Calu3 (cell line): ENCODE results near the gene GYG1. TPM values are rescaled to one million over a fixed set of nuclear protein-coding genes. Genes with fewer than 3 reads are reported as not detected.
A peak's percentile ranks its signal among the peaks of the same experiment; 100 is the strongest.

Experiments used
- BruUV-seq: library from RNA; stranded (reverse); fragments of 400-500 nt; replicated peaks from 2 replicates; lab custom pipeline; 2021; lab: Mats Ljungman, UMichigan
- CTCF ChIA-PET: fragments of 300-600 bp; sonication (Branson Sonifier 250); formaldehyde crosslinking; loops from one replicate; lab custom pipeline; 2022; ENCODE audit warnings: antibody characterized with exemption; lab: Charles Lee
- DNase-seq: peaks from one replicate; pipeline ENCODE4 v3.0.0; 2022
- H3K27ac Mint-ChIP-seq: one replicate; pipeline ENCODE4 v1.8.0; 2022; ENCODE audit warnings: mixed read lengths; ENCODE audit not compliant: unreplicated experiment
- H3K27me3 Mint-ChIP-seq: one replicate; pipeline ENCODE4 v1.8.0; 2022; ENCODE audit warnings: mixed read lengths; ENCODE audit not compliant: unreplicated experiment
- H3K36me3 Mint-ChIP-seq: one replicate; pipeline ENCODE4 v1.8.0; 2022; ENCODE audit warnings: mild to moderate bottlenecking, moderate library complexity, mixed read lengths; ENCODE audit not compliant: insufficient read depth, unreplicated experiment
- H3K4me1 Mint-ChIP-seq: one replicate; pipeline ENCODE4 v1.8.0; 2022; ENCODE audit warnings: mild to moderate bottlenecking, low read depth, mixed read lengths; ENCODE audit not compliant: unreplicated experiment
- H3K4me3 Mint-ChIP-seq: one replicate; pipeline ENCODE4 v1.8.0; 2022; ENCODE audit warnings: mild to moderate bottlenecking, low read depth, moderate library complexity, mixed read lengths; ENCODE audit not compliant: unreplicated experiment
- H3K9me3 Mint-ChIP-seq: one replicate; pipeline ENCODE4 v1.8.0; 2022; ENCODE audit warnings: low read depth, mixed read lengths; ENCODE audit not compliant: unreplicated experiment
- CTCF ChIP-seq: fragments of 200-600 bp; IDR thresholded peaks from one replicate; pipeline ENCODE4 v1.8.0; 2022; ENCODE audit warnings: antibody characterized with exemption; ENCODE audit not compliant: unreplicated experiment
- intact Hi-C: fragments of 100-400 bp; cut with micrococcal nuclease; formaldehyde crosslinking; loops from one replicate; pipeline ENCODE4 v1.10.0; 2022; ENCODE audit not compliant: unreplicated experiment
- total RNA-seq: library from RNA; stranded (reverse); gene quantifications from 2 replicates; pipeline ENCODE4 v1.2.3, GENCODE V29; 2022

The GYG1 gene
- total RNA-seq, 1 experiment from 2014 or later: 49.2 TPM

- Mint-ChIP-seq H3K4me3 (no peak overlapping the region), H3K27me3 (no peaks in the 10 kb centered on the region), H3K27ac (no peak overlapping the region), H3K4me1 (no peaks in the 10 kb centered on the region), H3K9me3 (no peaks in the 10 kb centered on the region), H3K36me3 (peaks cover 5% of the 10 kb centered on the region)
- intact Hi-C loops: no loop called here
- no peak for TF ChIP-seq CTCF
- BruUV-seq: no TSS peak
- peak; percentile 14 for DNase-seq
- CTCF ChIA-PET: interaction anchor here (0.6 kb wide), 2 partner anchors 56 to 1656 kb away, joined by 3 to 13 read pairs; no protein-coding TSS in a partner anchor
Observed at GRCh38 chr3:149010504-149010951, 19.2 kb downstream of the GYG1 start.

- Mint-ChIP-seq H3K36me3 (peaks cover 5% of the 10 kb centered on the region), H3K9me3 (no peaks in the 10 kb centered on the region), H3K27me3 (no peaks in the 10 kb centered on the region), H3K4me1 (no peaks in the 10 kb centered on the region), H3K27ac (no peak overlapping the region), H3K4me3 (no peak overlapping the region)
- no peak for DNase-seq
- TF ChIP-seq CTCF: no peak
- intact Hi-C loops: no loop called here
- CTCF ChIA-PET: no interaction called here
- BruUV-seq: no TSS peak
Observed at GRCh38 chr3:149010966-149011365, 19.6 kb downstream of the GYG1 start.

- CTCF ChIA-PET: no interaction called here
- Mint-ChIP-seq H3K4me3 (no peak overlapping the region), H3K36me3 (peaks cover 5% of the 10 kb centered on the region), H3K27me3 (no peaks in the 10 kb centered on the region), H3K27ac (no peak overlapping the region), H3K9me3 (no peaks in the 10 kb centered on the region), H3K4me1 (no peaks in the 10 kb centered on the region)
- intact Hi-C loops: no loop called here
- TF ChIP-seq CTCF: no peak
- BruUV-seq: no TSS peak
- DNase-seq: no peak
Observed at GRCh38 chr3:149011676-149012075, 20.3 kb downstream of the GYG1 start.

- CTCF ChIA-PET: no interaction called here
- H3K4me1 Mint-ChIP-seq: no peaks in the 10 kb centered on the region
- no peak overlapping the region for H3K4me3 Mint-ChIP-seq
- no TSS peak for BruUV-seq
- no peak for TF ChIP-seq CTCF
- peaks cover 5% of the 10 kb centered on the region for H3K36me3 Mint-ChIP-seq
- H3K27ac Mint-ChIP-seq: no peak overlapping the region
- no peak for DNase-seq
- no peaks in the 10 kb centered on the region for H3K9me3 Mint-ChIP-seq
- intact Hi-C loops: no loop called here
- H3K27me3 Mint-ChIP-seq: no peaks in the 10 kb centered on the region
Observed at GRCh38 chr3:149013726-149014125, 22.4 kb downstream of the GYG1 start.
